ENCODE measurements around the gene RRP1B. TPM values are rescaled to one million over a fixed set of nuclear protein-coding genes. Genes with fewer than 3 reads are reported as not detected.
"Not testable (repeated sequence)": the region's sequence is repeated elsewhere in the genome, so short reads cannot be mapped to it uniquely, and the experiment has no call there.

The RRP1B gene
- total RNA-seq, 1 experiment from 2014 or later, result 55.9 TPM

- intact Hi-C loops (cut with micrococcal nuclease), result no loop called here
- Histone ChIP-seq H3K27me3 (ENCODE audit: insufficient read depth, low read length) (no peaks in the 10 kb centered on the region), H3K36me3 (ENCODE audit: control insufficient read depth in 1 of 2, insufficient read depth in 2 of 2, low read length in 2 of 2) (peaks cover 41 to 43% of the 10 kb centered on the region in 2 experiments; a peak in 3 of 4 replicates), H3K79me2 (ENCODE audit: insufficient read depth, low read length) (peaks cover 58% of the 10 kb centered on the region), H3K4me1 (ENCODE audit: control insufficient read depth in 1 of 2, insufficient read depth in 2 of 2, low read length in 2 of 2) (no peaks in the 10 kb centered on the region), H3K9me3 (ENCODE audit: control insufficient read depth in 1 of 2, insufficient read depth in 1 of 2, low read depth in 1 of 2, low read length in 2 of 2) (no peaks in the 10 kb centered on the region), H3K4me2 (ENCODE audit: low read length) (no peak overlapping the region), H3K4me3 (replicated peaks in 1 of 2; ENCODE audit: low read depth in 1 of 2, low read length in 2 of 2) (no peak overlapping the region), H3K27ac (ENCODE audit: low read depth, low read length) (no peak overlapping the region), H3K9ac (ENCODE audit: low read length) (no peak overlapping the region), H2AFZ (ENCODE audit: low read depth, low read length, poor library complexity, severe bottlenecking) (no peak overlapping the region), H3K9me2 (ENCODE audit: insufficient read depth) (no peaks in the 10 kb centered on the region), H4K20me1 (ENCODE audit: insufficient read depth) (no peaks in the 10 kb centered on the region)
- ChIA-PET CTCF (no interaction called here), POLR2A (no interaction called here), RAD21 (ENCODE audit: low non-redundant PET in 1 of 2, low total read pairs in 2 of 2, uncharacterized antibody in 2 of 2, unreplicated experiment in 2 of 2) (no interaction called here)
- no TSS peak for BruUV-seq (replicated peaks)
- DNase-seq (ENCODE audit: low read depth, low spot score) (no peak), ATAC-seq (no peak)
- TF ChIP-seq ATF3 (IDR thresholded peaks at IDR 0.05), result no peak
- no peak for TF ChIP-seq ZBTB33 (IDR thresholded peaks at IDR 0.05; ENCODE audit: extremely low read depth, insufficient replicate concordance, low read length)
- TF ChIP-seq JUND (IDR thresholded peaks at IDR 0.05), result no peak
- TF ChIP-seq EZH2 (IDR thresholded peaks at IDR 0.05), result no peak
- no peak for TF ChIP-seq EGR1 (IDR thresholded peaks at IDR 0.05; ENCODE audit: low read depth)
- no peak for TF ChIP-seq ZNF274 (IDR thresholded peaks at IDR 0.05; ENCODE audit: low read depth, low read length)
- no peak for TF ChIP-seq POLR2A (IDR thresholded peaks at IDR 0.05; ENCODE audit: borderline replicate concordance, extremely low read depth, insufficient read depth, insufficient read length)
- no peak for TF ChIP-seq TCF7L2 (IDR thresholded peaks at IDR 0.05; ENCODE audit: borderline replicate concordance, extremely low read depth, insufficient read depth, insufficient read length)
- TF ChIP-seq POLR2AphosphoS5 (IDR thresholded peaks at IDR 0.05; ENCODE audit: low read depth, low read length), result no peak
- TF ChIP-seq SIN3A (IDR thresholded peaks at IDR 0.05; ENCODE audit: low read depth), result no peak
- TF ChIP-seq SP1 (IDR thresholded peaks at IDR 0.05; ENCODE audit: low read depth), result no peak
- TF ChIP-seq ELF1 (IDR thresholded peaks at IDR 0.05; ENCODE audit: borderline replicate concordance, low read depth), result no peak
- TF ChIP-seq REST (IDR thresholded peaks at IDR 0.05; ENCODE audit: low read depth), result no peak
- no peak for TF ChIP-seq RAD21 (IDR thresholded peaks at IDR 0.05; ENCODE audit: low read depth)
- no peak for TF ChIP-seq CBX3 (IDR thresholded peaks at IDR 0.05; ENCODE audit: low read depth)
- TF ChIP-seq CEBPB (IDR thresholded peaks at IDR 0.05; ENCODE audit: low read depth), result no peak
Observed at GRCh38 chr21:43679951-43680350, 20.6 kb downstream of the RRP1B start.

GRCh38 chr21:43680421-43680820, 21.1 kb downstream of the RRP1B start:
- H3K9me2 ChIP-seq (ENCODE audit: insufficient read depth); BruUV-seq (replicated peaks); intact Hi-C loops (cut with micrococcal nuclease): not testable (repeated sequence)

More at GRCh38 chr21:43680421-43680820, 21.1 kb downstream of the RRP1B start:
- H3K4me3 ChIP-seq (replicated peaks in 1 of 2; ENCODE audit: low read depth in 1 of 2, low read length in 2 of 2); RAD21 ChIA-PET (ENCODE audit: low non-redundant PET in 1 of 2, low total read pairs in 2 of 2, uncharacterized antibody in 2 of 2, unreplicated experiment in 2 of 2); POLR2A ChIA-PET; H4K20me1 ChIP-seq (ENCODE audit: insufficient read depth); H3K4me1 ChIP-seq (ENCODE audit: control insufficient read depth in 1 of 2, insufficient read depth in 2 of 2, low read length in 2 of 2); H3K4me2 ChIP-seq (ENCODE audit: low read length); ATAC-seq; H3K27ac ChIP-seq (ENCODE audit: low read depth, low read length); CTCF ChIA-PET; H2AFZ ChIP-seq (ENCODE audit: low read depth, low read length, poor library complexity, severe bottlenecking); H3K9me3 ChIP-seq (ENCODE audit: control insufficient read depth in 1 of 2, insufficient read depth in 1 of 2, low read depth in 1 of 2, low read length in 2 of 2); H3K9ac ChIP-seq (ENCODE audit: low read length); H3K27me3 ChIP-seq (ENCODE audit: insufficient read depth, low read length); DNase-seq (ENCODE audit: low read depth, low spot score): not testable (repeated sequence)
- Histone ChIP-seq H3K79me2 (ENCODE audit: insufficient read depth, low read length) (peaks cover 56% of the 10 kb centered on the region), H3K36me3 (ENCODE audit: control insufficient read depth in 1 of 2, insufficient read depth in 2 of 2, low read length in 2 of 2) (peaks cover 42 to 44% of the 10 kb centered on the region in 2 experiments; a peak in 3 of 4 replicates)
